NCI-H2227 treated with DMSO at 0.1 percent for 48 hours (cell line): Measurements from ENCODE around the gene DBP.
A peak's percentile ranks its signal among the peaks of the same experiment; 100 is the strongest.
"Not testable (repeated sequence)": the region's sequence is repeated elsewhere in the genome, so short reads cannot be mapped to it uniquely, and the experiment has no call there.

Experiments
- DNase-seq: peaks from one replicate; lab custom pipeline; 2025; lab: John Stamatoyannopoulos, UW

The DBP gene

DNA sequence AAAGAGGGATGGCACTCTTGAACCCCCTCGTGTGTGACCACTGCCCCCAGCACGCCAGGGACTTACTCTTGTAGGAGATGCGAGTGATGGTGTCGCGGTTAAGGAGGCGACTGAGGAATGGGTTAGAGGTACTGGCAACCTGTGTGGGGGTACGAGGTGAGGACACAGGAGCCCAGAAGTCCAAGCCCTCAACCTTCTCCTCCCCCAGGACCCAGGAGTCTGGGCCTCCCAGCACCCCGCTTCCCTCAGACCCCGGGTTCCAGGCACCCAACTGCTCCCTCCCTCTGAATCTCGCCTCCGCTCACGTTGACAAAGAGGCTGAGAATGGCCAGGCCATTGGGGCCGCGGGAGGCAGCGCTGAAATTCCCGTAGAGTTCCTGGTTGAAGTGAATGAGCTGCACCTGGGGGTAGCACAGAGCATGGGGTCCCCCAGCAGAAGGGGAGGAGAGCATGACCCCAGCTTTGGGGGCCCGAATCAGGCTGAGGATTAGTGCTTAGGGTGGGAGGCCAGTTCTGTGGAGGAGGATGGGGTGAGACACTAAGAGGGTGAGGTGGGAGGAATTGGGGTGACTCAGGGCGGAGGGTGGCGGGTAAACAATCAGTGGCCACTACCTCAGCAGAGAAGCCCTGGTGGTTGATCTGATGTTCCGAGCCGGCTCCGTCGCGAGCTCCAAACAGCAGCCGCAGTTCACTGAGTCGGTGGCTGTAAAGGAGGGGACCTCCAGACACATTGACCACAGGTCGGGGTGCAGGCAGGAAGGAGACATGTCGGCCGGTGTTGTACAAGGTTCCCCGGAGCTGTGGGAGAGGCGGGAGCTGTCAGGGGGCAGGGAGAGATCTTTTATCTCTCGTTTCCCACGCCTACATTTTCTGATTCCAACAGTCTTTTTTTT lies 2.5 kb upstream of the DBP start:
- DNase-seq: no peak

DNA sequence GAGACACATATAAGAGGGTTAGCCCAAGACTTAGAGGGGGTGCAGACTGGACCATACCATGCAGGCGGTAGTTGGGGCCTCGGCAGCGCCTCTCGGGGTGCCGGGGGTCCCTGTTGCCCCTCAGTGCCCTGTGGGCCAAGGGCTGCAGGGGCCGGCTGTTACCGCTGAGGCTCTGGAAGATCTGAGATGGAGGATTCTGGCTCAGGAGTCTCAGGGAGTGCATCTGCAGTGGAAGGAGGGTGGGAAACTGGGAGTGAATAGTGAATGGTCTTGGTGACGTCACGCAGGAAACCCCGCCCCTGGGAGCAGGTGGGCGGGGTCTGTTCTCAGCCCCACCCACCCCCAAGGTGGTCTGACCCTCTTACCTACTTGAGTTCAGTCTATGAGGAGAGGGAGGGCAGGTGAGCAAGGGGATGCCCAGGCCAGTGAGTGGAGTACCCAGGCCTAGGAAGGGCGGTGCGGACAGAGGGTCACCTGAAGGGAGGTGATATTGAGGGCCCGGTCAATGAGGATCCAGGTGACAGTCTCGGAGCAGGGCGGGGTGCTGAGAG lies 1.7 kb upstream of the DBP start:
- no peak for DNase-seq

DNA sequence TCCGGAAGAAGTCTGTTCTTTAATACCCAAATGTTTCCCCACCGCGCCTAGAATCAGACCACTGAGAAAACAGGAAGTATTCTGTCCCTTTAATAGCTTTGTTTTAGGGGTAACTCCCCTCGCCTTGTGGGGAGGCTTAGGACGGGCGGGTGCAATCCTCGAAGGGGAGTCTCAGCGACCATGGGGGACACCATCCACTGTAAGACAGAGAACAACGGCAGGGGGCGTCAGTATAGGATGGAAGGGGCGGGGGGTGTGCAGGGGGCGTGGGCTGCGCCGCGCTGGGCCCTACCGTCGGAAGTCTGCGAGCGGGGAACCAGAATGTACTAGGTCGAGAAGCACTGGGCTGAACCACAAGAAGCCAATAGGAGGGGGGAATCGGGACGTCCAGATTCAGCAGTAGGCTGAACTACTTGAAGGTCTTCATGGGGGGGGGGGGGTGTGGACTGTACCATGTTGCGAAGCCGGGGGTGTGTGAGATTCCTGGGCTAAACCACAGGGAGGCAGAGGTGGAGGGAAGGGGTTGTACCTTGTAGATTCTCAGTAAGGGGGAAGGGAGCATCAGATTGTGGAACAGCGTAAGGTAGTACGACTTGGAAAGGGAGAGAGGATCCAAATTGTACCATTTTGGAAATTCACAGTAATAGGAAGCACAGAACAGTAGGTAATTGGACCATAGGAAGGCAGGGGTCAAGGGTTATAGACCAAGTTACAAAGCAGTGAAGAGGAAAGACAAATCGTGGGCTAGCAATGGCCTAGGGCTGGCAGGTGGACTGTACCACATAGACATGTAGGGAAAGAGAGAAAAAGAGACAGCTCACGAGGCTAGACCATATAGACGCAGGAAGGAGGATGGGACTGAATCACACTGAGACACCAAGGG lies 1.0 kb upstream of the DBP start:
- peak; percentile 80 for DNase-seq

DNA sequence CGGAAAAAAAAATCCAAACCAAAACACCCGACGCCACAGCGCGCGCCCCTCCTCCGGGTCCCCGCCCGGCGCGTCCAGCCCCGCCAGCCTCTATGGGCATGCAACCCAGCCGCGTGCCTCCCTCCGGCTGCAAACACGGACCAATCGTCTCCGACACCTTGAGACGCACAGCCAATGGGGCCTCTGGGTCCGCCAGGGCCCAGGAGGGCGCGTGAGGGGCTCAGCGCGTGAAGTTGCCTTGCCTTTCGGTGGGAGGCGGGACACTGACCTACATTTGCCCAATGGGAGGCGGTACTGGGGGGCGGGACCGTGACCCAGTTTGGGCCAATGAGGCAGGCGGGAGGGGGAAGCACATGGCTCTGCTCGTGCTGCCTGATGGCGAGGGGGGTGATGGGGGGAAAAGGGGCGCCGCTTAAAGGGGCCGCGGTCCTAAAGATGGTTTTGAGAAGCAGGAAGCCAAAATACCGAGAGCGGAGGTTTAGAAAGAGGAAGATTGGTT lies 319 bp upstream of the DBP start:
- peak; percentile 95 for DNase-seq

DNA sequence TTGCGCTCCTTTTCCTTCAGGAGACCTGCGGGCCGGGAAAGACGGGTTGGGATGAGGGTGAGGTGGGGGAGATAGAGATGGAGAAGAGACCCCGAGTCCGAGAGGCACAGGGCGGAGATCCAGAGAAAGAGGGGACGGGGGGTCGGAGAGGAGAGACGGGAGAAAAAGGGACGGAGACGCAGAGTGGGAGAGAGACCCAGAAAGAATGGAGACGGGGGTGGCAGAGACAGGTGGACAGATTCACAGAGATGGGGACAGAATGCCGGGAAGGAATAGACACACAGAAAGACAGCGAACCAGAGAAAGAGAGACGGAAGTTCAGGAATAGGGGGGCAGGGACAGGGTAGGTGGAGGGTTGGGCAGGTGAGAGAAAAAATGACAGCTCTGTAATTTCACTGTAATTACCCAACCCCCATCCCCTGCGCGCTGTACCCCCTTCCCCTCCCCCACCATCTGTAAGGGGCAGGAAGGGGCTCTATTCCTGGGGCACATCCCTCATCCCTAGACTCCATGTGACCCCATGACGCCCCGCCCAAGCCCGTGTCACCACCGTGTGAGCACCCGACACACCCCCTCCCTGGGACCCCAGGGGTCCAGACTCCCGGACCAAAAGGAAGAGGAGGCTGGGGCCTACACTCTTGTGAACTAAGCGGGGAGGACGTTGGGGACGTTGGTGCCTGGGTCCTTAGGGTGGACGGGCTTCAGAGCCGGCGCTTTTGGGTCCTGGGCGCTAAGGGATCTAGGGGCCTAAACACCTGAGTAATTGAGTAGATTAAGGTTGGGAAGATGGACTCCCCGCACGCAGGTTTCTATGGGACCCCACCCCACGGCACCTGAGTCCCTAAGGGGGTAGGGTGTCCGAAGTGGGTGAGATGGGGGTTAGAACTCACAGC lies 967 bp downstream of the DBP start:
- no peak for DNase-seq

DNA sequence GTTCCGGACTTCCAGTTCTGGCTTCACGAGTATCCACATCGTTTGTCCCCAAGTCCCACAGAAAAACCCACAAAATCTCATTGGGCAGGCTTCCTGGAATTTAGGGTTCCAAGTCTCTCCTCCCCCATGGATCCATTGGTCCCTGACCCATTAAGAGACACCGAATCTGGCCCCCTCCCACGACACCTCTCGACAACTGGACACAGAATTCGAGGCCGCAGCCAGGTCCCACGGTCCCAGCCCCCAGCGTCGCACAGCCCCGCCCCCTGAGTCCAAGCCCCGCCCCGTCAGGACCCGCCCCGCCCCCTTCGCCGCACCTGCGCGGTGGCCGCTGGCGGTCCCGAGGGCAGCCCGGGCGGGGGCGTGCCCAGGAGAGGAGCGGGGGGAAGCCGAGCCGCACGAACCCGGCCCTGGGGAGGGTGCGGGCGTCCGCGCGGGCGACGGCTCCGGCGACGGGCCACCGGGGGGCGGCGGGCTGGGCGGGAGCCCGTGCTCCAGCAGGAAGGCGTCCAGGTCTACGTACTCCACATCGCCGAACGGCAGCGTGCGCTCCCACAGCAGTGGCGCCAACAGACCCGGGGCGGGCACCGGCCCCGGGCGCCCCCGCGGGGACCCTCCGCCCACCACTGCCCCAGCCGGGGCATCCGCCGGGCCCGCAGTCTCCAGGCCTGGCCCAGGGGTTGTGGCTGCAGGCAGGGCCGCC lies 1.8 kb downstream of the DBP start:
- peak; percentile 23 for DNase-seq

DNA sequence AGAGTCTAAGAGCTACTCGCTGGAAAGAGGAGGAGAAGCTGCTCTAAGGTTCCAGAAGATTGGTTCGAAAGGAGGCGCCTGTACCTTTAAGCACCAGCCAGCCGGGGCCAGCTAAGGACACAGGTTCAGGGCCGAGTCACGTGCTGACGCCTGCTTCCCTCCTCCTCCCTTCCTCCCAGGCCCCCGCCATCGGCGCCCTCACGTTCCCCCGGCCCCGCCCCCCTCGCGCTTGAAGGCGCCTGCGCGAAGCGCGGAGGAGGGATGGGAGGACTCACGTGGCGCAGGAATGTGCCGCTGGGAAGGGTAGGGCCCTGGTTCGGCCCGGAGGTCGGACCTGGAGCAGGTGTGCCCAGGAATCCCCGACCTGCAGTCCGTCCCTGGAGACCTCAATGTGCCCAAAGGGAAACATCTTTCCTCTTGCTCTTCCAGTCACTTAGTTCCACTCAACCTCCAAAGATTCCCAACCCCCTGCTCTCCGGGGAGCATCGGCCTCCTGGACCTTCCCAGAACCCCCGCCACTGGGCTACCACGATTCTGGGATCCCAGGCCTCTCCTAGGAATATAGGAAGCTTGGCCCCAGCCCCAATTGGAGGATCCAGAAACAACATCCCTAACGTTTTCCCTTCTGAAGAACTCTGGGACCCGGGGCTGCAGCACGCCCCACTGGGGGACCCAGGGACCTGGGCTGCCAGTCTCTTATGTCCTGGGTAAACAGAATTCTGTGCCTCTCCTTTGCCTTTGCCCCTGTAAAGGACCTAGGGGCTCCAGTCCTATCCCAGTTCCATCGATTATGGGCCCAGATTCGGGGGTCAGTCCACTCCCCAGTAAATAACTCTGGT lies 2.5 kb downstream of the DBP start:
- DNase-seq: peak; percentile 89

DNA sequence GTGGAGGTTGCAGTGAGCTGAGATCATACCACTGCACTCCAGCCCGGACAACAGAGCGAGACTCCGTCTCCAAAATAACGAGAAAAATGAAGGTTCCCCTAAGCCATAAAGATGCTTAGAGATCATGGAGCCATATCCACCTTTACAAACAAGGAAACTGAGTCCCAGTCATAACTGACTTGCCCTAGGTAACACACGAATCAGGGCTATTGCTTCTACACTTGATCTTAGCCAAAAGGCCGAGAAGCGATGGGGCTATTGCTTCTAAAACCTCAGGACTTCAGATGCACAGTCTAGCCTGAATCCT lies 3.2 kb downstream of the DBP start:
- no peak for DNase-seq

DNA sequence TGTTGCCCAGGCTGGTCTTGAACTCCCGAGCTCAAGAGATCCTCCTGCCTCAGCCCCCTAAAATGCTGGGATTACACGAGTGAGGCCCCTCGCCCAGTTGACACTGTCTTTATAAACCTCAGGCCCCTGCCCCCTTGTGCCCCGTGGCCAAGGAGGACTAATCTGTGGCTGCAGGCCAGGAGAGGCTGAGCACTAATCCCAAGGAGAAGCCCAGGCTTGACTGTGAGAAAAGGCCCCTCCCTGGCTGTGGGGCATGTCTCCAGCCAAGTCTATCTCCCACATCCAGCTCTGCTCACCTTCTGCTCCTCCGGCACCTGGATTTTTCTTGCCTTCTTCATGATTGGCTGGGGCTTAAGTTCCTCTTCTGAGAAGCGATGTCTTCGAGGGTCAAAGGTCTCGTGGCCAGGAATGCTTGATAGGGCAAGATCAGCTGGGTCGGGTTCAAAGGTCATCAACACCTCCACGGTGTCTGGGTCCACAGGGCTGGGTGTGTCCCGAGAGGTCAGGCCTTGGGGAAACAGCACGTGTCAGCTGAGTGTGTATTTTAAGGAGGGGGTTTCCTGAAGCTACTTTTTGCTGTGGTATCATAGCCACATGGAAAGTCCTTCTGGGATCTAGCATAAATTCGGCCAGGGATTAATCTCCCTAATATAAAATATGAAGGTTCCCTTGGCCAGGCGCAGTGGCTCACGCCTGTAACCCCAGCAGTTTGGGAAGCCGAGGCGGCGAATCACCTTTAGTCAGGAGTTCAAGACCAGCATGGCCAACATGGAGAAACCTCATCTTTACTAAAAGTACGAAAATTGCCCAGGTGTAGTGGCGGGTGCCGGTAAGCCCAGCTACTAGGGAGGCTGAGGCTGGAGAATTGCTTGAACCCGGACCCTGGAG lies 3.8 kb downstream of the DBP start:
- no peak for DNase-seq

DNA sequence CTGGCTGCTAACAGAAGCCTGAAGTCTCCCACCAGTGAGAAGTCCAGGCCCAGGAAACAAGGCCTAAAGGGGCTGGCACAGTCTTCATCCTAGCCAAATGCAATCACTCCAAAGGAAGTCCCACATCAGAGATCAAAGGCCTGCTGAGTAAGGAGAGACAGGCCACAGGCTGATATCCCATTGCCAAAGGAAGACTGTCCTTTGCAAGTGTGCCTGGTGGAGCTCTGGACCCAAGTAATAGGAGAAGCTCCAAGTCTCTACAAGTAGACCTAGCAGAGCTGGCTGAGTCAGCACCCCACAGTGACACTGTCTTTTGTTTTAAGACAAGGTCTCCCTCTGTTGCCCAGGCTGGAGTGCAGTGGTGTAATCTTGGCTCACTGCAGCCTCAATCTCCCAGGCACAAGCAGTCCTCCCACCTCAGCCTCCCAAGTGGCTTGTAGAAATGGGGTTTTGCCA lies 4.5 kb downstream of the DBP start:
- no peak for DNase-seq

DNA sequence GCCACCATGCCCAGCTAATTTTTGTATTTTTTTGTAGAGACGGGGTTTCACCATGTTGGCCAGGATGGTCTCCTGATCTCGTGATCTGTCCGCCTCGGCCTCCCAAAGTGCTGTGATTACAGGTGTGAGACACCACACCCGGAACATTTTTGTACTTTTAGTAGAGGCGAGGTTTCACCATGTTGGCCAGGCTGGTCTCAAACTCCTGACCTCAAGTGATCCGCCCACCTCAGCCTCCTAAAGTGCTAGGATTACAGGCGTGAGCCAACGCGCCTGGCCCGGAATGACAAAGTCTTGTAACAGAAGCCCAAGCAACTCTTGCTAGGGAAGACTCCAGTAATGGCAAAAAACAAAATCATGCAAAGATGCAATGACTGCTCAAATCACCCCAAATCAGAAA lies 4.9 kb downstream of the DBP start:
- not testable (repeated sequence) for DNase-seq

DNA sequence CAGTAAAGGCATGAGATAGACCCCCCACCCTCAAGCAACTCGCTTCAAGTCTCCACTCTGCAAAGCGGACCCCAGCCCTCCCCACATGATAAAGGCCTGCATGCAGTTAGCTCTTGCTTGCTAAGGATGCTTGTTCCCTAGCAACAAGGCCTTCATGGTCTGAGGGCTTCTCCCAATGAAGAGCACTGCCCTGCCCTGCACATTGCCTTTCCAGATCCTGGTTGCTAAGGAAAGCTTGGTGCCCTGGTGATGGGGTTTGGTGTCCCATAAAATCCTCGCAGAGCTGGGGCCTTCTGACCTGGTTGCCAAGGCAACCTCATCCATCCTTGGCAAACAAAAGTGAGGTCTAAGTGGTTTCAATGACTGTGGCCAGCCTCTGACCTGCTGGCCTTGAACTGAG lies 6.0 kb downstream of the DBP start:
- DNase-seq: no peak

DNA sequence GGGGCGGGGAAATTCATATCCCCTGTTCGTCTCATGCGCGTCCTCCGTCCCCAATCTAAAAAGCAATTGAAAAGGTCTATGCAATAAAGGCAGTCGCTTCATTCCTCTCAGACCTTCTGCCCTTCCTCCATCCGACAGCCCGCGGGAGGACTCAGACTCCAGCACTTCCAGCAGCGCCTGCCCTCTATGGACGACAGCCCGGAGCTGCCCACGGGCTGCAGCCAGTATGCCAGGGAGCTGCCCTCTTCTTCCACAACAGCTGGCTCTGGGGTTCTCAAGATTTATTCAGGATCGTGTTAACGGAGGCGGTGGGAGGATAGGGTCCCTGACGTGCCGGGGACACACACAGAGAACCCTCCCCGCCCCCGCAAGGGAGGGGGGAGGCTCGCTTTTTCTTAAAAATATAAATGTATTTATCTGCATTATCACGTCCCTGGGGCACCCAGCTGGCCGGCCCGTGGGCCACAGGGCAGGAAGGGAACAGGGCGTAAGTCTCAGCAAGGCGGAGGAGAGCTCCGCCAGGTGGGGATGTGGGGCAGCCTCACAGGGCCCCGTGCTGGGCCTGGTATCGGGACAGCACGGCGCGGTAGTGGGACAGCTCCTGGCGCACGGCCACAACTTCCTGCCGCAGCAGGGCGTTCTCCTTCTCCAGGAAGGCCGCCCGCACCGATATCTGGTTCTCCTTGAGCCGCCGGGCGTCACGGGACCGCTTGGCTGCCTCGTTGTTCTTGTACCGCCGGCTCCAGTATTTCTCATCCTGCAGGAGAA lies 6.7 kb downstream of the DBP start:
- no peak for DNase-seq

DNA sequence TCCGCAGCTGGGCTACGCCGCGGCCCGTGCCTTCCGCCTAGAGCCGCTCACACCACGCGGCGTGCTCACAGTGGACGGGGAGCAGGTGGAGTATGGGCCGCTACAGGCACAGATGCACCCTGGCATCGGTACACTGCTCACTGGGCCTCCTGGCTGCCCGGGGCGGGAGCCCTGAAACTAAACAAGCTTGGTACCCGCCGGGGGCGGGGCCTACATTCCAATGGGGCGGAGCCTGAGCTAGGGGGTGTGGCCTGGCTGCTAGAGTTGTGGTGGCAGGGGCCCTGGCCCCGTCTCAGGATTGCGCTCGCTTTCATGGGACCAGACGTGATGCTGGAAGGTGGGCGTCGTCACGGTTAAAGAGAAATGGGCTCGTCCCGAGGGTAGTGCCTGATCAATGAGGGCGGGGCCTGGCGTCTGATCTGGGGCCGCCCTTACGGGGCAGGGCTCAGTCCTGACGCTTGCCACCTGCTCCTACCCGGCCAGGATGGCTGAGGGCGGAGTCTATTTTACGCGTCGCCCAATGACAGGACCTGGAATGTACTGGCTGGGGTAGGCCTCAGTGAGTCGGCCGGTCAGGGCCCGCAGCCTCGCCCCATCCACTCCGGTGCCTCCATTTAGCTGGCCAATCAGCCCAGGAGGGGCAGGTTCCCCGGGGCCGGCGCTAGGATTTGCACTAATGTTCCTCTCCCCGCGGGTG lies 7.4 kb downstream of the DBP start:
- no peak for DNase-seq

DNA sequence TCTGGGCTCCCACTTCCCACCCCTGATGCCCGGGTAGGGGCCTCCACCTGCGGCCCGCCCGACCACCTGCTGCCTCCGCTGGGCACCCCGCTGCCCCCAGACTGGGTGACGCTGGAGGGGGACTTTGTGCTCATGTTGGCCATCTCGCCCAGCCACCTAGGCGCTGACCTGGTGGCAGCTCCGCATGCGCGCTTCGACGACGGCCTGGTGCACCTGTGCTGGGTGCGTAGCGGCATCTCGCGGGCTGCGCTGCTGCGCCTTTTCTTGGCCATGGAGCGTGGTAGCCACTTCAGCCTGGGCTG lies 7.9 kb downstream of the DBP start:
- no peak for DNase-seq

DNA sequence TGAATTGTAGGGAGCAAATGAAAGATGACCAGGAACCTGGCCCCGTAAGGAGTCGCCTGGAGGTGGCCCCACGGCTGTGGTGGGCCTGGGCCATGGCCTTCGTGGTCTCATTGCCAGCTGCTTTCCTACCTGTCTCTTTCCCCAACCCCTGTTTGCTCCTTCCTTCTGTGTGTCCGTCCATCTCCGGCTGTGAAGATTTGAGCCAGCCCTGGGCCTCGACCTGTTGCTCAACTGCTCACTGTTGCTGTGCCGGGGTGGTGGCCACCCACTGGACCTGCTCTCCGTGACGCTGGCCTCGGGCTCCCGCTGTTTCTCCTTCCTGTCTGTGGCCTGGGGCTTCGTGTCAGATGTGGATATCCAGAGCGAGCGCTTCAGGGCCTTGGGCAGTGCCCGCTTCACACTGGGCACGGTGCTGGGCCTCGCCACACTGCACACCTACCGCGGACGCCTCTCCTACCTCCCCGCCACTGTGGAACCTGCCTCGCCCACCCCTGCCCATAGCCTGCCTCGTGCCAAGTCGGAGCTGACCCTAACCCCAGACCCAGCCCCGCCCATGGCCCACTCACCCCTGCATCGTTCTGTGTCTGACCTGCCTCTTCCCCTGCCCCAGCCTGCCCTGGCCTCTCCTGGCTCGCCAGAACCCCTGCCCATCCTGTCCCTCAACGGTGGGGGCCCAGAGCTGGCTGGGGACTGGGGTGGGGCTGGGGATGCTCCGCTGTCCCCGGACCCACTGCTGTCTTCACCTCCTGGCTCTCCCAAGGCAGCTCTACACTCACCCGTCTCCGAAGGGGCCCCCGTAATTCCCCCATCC lies 8.5 kb downstream of the DBP start:
- no peak for DNase-seq

DNA sequence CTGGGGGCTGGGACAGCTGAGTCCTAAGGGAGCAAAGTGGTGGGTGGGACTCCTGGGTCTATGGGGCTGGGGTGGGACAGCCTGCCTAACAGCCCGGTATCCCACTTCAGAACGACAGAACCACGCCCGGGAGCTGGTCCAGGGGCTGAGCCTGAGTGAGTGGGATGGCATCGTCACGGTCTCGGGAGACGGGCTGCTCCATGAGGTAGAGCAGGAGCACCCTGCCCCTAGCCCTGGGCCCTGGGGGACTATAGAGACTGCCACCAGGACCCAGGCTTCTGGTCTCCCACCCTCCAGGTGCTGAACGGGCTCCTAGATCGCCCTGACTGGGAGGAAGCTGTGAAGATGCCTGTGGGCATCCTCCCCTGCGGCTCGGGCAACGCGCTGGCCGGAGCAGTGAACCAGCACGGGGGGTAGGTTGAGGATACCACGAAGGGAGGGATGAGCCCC lies 9.3 kb downstream of the DBP start:
- no peak for DNase-seq
